Pons (tissue), 1 donor: Measurements from ENCODE around the gene METTL2B.
"Not testable (repeated sequence)": the region's sequence is repeated elsewhere in the genome, so short reads cannot be mapped to it uniquely, and the experiment has no call there.

Experiments used
- DNase-seq: peaks from one replicate; pipeline ENCODE4 v3.0.0-alpha.2; 2016; ENCODE audit warnings: low spot score

Gene METTL2B

DNA sequence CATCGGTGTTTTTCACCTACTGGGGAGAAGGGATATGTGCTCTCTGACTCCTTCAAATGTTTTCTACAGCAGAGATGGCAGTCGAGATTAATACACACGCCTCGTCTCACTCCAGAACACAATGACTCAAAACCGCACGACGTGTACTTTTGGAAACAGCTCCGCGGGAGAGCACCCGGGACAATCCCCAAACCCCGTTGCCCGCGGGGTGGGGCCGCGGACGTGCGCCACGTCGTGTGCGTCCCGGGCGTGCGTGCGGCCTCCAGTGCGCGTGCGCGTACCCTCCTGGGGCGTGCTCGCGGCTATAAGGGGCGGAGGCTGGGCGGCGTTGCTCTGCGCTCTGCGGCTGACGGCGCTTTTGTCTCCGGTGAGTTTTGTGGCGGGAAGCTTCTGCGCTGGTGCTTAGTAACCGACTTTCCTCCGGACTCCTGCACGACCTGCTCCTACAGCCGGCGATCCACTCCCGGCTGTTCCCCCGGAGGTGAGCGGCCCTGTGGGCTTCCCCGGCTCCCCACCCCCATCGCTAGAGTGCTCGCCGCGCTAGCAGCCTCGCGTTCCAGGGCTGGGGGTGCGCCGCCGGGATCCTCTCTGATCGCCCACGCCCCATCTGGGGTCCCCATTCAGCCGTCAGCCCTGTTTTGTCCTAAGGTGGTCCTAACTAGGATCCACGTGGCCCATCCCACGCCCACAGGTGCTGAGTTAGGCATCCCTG lies 20.8 kb upstream of the METTL2B start, which contains the start of gene HILPDA:
TSS of gene HILPDA (plus strand) at position 336 of the 712 bp plus-strand sequence. CDS start 1,391 bp downstream, outside the sequence.
- DNase-seq = peak; percentile 82

DNA sequence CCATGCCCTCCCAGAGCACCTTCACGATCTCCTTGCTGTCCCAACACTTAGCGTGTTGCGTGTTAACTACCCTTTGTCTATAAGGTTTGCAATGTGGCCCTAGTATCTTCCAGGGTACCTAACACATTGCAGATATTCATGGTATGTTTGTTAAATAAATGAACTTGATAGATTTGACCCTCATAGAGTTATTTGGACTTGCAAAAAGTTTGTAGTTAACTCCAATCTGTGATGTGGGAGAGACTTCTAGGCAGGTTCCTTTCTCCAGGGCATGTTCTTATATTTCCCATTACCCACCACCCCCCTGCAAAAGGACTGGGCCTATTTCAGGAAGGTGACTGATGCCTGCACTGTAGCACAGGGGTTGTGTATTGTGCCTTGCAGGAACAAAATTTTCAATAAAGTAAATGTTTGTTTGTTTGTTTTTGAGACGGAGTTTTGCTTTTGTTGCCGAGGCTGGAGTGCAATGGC lies 20.3 kb upstream of the METTL2B start:
- DNase-seq = no peak

DNA sequence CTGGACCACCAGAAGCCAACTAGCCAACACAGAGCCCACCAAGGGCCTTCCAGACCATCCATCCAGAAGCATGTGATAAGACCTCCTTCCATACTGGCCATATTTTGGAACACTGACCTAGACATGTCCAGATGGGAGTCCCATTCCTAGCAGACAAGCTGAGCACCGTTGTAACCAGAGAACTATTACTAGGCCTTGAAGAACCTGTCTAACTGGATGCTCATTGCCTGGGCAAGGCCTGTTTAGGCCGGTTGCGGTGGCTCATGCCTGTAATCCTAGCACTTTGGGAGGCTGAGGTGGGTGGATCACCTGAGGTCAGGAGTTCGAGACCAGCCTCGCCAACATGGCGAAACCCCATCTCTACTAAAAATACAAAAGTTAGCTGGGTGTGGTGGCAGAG lies 19.2 kb upstream of the METTL2B start:
- DNase-seq = not testable (repeated sequence)

DNA sequence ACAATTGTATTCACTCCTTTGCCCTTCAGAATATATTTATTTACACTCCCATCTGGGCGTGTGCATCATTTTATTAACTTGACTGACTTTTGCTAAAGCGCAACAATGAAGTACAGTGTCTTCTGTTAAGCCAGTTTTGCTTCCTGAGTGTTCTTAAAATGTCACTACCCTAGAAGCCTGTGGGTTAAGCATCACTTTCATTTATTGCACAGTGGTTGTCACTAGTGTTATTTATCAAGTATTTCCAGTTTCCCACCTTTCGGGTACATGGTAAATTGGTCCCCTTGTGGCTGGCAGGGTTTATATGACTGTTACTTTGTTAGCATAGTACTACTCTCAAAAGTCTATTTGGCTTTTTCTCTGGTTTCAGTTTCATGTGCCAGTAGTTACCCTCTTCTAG lies 17.6 kb upstream of the METTL2B start:
- no peak for DNase-seq

DNA sequence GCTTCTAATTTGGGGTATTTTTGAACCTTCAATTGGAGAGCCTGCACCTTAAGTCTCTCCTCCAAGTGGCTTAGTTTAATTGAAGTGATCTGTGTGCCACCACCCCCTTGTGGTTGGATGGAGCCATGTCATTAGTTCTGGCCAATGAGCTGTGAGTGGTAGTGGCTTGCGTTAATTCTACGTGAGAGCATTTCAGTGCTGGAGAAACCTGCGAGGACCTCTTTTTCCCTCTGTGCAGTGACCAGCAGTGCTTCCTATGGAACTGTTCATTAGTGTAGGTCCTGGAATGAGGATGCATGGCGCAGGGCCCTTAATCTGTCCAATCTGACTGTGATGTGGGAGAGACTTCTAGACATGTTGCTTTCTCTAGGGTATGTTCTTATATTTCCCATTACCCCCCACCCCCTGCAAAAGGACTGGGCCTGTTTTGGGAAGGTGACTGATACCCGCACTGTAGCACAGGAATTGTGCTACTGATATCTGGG lies 17.1 kb upstream of the METTL2B start:
- DNase-seq = peak; percentile 84

DNA sequence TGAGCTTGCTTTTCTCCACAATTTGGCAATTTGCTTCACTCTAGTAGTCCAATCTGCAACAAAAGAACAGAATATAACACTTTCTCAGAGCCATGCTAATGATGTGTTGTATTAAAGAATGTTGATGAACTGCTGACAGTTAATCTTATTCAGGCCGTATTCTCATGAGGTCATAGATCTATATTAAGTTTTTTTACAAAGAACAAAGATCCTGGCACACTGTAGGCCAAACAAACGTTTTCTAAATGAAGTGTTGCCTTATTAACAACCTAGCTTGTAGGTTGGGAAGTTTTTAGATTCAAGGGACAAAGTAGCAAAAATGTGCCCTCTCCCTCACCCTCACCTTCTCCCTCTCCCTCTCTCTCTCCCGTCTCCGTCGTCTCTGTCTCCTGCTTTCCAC lies 14.1 kb upstream of the METTL2B start:
- no peak for DNase-seq

DNA sequence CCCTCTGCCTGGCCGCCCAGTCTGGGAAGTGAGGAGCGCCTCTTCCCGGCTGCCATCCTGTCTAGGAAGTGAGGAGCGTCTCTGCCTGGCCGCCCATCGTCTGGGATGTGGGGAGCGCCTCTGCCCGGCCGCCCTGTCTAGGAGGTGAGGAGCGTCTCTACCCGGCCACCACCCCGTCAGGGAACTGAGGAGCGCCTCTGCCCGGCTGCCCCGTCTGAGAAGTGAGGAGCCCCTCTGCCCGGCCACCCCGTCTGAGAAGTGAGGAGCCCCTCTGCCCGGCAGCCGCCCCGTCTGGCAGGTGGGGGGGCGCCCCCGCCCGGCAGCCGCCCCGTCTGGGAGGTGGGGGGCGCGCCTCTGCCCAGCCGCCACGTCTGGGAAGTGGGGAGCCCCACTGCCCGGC lies 13.2 kb upstream of the METTL2B start:
- not testable (repeated sequence) for DNase-seq

DNA sequence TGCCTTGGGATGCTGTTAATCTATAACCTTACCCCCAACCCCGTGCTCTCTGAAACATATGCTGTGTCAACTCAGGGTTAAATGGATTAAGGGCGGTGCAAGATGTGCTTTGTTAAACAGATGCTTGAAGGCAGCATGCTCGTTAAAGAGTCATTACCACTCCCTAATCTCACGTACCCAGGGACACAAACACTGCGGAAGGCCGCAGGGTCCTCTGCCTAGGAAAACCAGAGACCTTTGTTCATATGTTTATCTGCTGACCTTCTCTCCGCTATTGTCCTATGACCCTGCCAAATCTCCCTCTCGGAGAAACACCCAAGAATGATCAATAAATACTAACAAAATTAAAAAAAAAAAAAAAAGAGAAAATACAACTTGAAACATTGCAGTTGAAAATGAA lies 12.6 kb upstream of the METTL2B start:
- DNase-seq = not testable (repeated sequence)

DNA sequence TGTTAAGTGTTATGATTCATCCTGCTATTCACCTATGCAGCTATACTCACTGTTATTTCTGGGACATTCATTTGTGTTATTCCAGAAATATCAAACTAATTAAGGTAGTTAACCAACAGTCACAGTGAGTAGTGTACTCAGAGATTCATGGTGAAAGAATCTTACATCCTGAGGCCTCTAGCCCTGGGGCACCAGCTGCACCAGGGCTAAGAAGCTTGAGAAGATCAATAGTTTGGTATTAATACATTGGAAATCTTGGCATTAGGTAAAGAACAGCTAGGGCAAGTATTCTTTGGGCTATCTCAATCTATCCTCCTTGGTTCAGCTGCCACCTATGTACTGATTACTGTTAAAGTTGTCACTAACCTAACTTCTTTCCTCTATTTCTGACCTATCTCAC lies 9.7 kb upstream of the METTL2B start:
- not testable (repeated sequence) for DNase-seq

DNA sequence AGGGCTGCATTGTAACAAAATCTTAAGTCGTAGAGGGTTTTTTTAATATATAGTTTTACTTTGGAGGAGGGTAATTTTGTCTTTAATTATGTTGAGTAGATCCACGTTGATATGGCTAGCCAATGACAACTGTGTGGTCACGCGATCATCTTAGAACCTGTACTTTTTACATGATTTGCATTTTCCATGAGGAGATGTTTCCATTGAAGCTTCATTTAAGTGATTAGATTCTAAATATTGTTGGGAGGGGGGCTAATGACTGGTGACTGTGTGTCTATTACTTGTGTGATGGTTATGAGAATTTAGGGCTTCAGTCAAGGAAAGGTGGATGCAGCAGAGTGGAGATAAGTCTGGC lies 765 bp downstream of the METTL2B start:
- not testable (repeated sequence) for DNase-seq

DNA sequence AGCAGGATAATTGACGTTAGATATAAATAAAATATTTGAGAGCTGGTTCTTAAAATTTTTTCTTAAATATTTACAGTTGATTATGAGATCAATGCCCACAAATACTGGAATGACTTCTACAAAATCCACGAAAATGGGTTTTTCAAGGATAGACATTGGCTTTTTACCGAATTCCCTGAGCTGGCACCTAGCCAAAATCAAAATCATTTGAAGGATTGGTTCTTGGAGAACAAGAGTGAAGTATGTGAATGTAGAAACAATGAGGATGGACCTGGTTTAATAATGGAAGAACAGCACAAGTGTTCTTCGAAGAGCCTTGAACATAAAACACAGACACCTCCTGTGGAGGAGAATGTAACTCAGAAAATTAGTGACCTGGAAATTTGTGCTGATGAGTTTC lies 2.5 kb downstream of the METTL2B start:
- DNase-seq = not testable (repeated sequence)

DNA sequence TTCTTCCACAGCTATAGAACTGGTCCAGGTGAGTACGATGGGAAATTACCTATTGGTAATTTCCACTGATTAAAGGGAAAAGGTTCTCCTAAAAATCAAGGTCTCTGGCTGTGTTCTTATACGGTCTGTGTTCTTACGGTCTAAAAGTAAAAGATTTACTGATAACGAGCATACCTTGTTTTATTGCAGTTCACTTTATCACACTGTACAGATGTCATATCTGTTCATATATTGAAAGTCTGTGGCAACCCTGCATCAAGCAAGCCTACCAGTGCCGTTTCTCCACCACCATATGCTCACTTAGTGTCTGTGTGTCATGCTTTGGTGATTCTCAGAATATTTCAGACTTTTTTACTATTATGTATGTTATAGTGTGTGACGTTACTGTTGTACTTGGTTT lies 11.6 kb downstream of the METTL2B start:
- DNase-seq = not testable (repeated sequence)

DNA sequence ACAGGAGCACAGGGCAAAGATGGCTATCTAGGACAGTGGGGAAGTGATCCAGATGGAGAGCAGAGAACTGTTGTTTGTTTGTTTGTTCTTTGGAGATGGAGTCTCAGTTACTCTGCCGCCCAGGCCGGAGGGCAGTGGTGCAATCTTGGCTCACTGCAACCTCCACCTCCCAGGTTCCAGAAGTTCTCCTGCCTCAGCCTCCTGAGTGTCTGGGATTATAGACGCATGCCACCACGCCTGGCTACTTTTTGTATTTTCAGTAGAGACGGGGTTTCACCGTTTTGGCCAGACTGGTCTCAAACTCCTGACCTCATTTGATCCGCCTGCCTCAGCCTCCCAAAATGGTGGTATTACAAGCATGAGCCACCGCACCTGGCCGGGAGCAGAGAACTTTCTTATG lies 20.9 kb downstream of the METTL2B start:
- DNase-seq = no peak

DNA sequence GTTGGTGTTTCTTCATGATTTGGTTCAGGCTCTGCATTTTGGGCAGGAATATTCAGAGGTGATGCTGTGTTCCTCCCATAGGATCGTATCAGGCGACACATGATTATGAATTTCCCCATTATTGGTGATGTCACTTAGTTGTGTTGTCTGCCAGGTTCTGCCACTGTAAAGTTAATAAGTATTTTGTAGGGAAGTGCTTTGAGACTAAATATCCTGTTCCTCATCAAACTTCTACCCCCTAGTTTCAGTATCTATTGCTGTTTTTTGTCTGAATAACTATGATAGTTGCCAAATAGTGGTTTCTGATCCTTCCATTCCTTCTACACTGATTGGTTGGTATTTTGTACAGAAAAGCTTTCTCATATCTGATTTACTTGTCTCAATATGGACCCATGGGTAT lies 28.9 kb downstream of the METTL2B start:
- DNase-seq = not testable (repeated sequence)

DNA sequence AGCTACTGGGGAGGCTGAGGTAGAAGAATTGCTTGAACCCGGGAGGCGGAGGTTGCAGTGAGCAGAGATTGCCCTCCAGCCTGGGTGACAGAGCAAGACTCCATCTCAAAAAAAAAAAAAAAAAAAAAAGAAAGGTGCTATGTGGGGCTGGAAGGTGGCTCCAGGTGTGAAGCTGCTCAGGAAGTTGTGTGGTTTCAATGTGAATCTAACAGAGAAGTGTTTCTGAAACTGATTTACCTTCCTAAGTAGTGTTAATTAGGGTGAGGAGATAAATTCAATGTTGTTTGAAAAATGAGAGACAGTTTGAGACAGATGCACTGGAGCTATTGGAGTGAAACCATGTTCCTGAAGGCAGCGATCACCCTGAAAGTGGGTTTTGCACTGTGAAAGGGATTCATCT lies 30.3 kb downstream of the METTL2B start:
- DNase-seq = not testable (repeated sequence)

DNA sequence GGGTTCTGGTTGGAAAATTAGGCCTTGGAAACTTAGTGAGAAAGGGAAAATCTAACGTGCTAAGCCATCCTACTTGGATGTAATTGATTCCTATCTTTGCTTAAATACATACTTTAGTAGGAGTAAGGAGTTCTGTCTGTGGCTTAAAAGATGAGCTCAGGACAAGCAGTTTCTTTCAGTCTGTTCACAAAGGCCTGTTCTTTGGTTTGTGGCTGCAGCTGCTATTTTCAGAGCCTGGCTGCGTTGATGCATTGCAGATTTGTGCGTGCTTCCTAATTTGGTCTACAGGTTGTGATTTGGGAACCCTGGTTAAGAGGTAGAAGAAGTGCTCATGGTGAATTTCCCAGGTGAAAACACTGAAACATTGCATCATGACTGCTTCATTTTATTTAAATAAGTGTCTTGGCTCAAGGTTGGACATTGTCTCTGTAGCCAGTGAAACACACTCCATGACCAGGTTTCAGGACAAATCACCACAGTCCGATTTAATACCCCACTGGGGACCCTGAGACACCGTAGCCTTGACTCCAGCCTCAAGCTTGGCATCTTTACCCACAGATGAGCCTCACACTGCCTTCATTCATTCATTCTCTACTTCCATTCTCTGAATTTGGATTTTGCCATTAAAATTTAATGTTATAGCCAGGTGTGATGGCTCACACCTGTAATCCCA lies 30.9 kb downstream of the METTL2B start:
- DNase-seq = peak; percentile 69

DNA sequence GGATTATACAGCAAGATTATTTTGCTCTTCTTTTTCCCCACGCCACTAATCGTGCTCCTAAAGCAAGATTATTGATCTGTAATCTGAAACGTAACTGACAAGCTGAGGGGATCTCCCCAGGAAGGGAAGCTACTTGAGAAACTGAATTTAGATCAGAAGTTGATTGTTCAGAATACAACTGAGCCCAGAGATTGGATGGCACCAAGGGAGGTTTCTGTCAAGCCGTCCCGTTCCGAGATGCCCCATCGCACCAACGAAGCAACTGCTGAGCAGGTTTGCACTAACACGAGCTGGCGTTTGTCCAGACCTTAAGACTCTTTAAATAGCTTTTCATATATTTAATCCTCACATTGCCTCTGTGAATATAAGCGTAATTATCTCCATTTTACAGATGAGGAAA lies 35.1 kb downstream of the METTL2B start:
- not testable (repeated sequence) for DNase-seq

DNA sequence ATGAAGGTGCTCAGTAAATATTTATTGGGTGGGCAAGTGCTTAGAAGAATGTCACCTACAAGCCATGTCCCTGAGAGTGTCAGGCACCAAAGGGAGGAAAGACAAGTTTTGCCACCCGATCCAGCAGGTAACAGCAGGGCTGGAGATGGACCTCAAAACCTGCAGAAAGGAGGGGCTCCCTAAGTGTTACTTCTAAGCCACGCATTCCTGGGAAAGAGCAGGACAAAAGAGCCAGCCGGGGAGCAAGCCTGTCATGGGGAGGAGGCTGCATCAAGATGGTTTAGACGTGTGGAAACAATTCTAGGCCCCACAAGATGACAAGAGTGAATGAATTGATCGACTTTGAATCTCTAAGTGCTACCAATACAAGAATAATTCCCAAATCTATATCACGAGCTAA lies 38.7 kb downstream of the METTL2B start:
- DNase-seq = not testable (repeated sequence)

DNA sequence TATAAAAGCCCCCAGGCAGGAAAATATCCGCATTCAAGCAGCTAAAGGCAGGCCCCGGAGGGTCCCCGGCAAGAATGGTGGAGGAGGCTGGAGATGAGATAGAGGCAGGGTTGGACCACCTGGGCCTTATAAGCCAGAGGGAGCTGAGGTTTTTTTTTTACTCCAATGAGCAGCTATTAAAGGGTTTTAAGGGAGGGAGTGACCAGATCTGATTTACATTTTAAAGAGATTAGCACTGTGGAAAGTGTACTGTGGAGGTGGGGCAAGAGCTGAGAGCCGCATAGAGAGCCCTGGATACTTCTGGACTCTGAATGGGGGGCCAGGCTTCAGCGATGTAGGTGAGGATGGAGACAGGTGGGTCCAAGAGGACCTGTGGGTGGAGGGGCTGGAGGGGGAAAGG lies 40.5 kb downstream of the METTL2B start:
- not testable (repeated sequence) for DNase-seq

DNA sequence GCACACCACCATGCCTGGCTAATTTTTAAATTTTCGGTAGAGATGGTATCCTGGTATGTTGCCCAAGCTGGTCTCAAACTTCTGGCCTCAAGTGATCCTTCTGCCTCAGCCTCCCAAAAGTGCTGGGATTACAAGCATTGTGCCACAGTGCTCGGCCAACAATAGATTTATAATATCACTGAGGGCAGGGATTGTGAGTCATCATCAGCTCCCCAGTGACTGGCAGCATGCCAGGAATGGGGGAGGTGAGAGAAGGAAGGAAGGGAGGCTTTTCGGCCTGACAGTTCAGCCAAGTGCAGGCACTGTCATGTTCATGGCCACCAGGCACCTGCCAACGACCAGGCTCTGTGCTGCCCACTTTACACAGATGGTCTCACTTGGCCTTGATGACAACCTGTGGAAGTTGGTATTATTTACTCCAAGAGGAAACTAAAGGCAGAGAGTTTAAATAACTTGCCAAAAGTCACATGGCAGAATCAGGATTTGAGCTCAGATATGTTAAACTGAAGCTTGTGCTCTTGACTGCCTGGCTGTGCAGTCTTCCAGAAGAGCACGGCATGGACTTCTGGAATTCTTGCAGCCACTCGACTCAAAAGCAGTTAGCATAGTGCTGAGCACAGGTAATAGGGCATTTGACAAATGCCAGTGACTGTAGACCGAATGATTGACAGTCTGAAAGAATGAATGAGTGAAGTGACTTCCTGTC lies 46.8 kb downstream of the METTL2B start:
- peak; percentile 40 for DNase-seq

DNA sequence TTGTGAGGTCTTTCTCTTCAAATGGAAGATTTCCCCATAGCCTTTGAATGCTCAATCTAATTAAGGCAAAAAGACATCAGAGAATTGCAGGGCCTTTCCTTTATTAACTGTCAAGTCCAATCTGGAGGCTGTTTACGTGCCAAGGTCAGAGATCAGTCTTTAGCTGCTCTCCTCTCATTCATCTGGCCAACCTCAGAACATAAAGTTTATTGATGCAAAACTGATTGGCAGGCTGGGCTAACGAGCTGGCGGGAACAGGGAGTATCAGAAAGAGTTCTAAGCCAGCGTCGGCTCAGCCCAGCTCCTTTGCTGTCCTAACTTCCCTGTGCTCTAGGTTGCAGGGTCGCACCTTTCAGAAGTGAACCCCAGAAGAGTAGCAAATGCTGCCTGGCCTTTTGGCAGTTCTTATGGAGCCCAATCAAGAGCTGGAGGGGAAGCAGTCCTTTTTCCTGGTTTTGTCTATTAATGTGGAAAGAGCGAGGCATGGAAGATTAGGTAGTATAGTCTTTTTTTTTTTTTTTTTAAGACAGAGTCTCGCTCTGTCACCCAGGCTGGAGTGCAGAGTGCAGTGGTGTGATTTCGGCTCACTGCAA lies 47.5 kb downstream of the METTL2B start:
- not testable (repeated sequence) for DNase-seq

DNA sequence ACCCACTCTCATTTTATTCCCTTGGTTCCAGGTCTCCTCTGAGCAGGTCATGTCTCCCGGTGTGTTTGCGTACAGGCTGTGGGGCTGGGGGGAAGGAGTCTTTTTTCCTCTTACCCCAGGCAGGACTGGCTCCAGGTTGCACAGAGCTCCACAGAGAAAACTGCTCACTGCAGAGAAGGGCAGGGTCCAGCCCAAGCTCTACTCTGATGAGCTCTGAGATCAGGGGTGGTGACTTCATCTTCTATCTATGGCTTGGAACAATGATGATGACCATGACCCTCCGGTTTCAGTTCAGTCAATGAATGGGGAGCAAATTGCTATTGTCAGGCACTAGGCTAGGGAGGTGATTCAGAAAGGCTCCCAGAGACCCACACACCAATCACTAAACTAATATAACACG lies 49.0 kb downstream of the METTL2B start:
- DNase-seq = not testable (repeated sequence)
